Activated CD4-positive, alpha-beta T cell treated with anti-CD3 and anti-CD28 coated beads for 48 hours (primary cell): Measurements from ENCODE around the gene MCEMP1.

Experiments
- DNase-seq: peaks from one replicate; pipeline ENCODE4 v3.0.0-alpha.2; 2020

Gene MCEMP1, protein sequence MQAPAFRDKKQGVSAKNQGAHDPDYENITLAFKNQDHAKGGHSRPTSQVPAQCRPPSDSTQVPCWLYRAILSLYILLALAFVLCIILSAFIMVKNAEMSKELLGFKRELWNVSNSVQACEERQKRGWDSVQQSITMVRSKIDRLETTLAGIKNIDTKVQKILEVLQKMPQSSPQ

DNA sequence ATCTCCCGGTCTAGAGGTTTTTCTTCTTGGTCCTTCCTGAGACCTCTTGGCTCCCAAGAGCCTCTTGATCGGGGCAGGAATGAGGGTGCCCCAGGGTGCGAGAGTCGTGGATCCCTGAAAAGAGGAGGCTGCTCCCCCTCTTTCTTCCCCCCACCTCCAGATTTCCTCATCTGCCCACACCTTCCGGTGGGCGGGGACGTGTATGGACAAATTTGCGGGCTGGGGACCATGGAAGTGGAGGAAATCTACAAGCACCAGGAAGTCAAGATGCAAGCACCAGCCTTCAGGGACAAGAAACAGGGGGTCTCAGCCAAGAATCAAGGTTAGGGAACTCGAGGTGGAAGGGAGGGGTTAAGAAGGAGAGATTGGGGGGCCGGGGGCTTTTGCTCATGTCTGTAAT lies at the start of gene MCEMP1:
MCEMP1 (plus strand) TSS at position 237 of the 400 bp plus-strand sequence; CDS start at position 268, 31 bp downstream.
- DNase-seq: no peak

DNA sequence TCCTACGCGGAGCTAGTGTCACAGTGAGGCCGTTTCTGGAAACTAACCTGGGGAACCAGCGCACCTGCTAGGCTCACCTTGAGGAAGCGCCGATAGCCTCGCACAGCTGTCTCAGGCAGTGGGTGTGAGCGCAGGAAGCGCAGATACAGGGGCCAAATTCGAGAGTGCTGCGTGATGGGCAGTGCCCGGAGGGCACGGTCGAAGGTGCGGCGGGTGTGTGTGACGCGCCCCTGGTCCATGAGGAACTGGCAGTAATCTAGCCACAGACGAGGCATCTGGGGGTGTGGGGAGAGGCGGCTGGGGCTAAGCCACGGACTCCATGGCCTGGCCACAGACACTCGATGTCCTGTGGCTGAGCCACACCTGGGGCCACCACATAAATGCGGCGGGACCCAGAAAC lies 49.7 kb upstream of the MCEMP1 start:
- DNase-seq: no peak

DNA sequence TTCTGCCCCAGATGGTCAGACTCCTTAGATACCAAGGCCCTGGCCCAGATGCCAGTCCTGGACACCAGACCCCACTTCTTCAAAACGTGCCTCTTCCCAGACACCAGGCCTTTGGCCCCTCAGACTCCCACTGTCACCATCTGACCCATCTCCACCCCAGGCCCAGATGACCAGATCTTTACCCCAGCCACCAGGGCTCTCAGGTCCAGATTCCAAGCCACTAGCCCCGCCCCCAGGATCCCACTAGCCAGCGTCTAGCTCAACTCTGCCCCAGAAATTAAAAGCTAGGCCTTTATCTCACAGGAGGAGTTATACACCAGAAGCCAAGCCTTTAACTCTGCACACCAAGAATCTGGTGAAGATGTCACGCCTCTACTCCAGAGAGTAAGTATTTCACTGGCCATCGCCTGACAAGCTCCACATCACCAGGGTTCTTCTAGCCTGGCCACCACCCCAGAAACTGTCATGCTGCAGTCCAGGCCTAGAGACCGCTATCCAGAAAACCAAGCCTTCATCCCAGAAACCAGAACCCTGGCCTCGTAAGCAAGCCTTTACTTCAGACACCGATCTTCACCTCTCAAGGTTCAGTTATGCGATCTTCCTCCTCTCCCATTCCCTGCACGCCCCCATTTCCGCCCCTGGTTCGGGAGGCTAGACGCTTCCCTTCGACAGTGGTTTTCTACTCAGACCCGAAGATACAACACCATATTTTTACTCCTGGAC lies 48.1 kb upstream of the MCEMP1 start:
- DNase-seq: no peak

DNA sequence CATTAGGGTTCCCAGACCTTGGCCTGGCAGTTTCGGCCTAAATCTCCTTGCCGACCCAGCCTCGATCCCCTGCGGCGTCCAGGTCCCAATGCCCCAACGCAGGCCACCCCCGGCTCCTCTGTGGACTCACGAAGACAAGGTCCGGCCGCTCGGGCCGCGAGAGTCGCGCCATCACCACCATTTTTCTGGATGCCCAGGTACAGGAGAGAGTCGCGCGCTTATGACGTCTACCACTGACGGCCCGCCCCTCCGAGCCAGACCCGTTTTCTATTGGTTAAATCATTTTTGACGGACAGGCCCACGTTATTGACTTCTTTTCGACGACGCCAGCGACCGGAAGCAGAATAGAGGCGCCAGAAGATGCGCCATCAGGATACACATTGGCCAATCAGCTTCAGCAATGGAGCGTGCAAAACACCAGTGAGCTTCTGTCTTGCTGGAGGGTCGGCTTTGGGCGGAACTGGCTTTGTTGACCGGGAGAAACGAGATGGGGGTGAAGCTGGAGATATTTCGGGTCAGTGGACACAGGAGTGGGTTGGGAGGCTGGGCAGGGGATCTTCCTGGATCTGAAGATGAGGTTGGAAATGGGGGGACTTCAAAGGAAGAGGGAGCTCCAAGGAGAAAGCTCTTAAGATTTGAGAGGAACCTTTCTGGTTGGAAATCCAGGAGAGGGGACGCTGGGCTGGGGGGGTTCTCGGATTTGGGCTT lies 47.4 kb upstream of the MCEMP1 start, which contains the start of the genes PET100 and XAB2:
PET100 (plus strand) TSS at position 447 of the 708 bp plus-strand sequence; CDS start at position 488, 41 bp downstream.
XAB2 (minus strand) TSS at position 199 of the 708 bp plus-strand sequence; CDS start at position 181, 18 bp downstream.
- DNase-seq: peak; percentile 96

DNA sequence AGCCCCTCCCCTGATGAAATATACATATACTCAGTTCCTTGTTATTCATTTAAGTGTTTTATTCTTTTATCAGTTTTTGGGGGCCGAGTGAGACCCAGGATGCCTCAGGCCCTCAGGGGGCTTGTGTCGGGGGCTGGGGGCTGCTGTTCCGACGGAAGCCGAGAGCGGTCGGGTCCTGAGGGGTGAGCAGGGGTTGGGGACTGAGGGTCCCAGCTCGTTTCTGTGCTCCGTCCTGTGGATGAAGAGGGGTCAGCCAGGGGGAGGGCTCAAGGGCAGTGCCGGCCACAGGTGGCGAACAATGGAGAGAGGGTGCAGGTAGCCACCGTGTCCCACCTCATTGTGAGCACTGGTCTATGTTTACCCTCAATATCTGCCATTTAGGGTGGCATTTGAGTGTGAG lies 45.3 kb upstream of the MCEMP1 start:
- DNase-seq: no peak

DNA sequence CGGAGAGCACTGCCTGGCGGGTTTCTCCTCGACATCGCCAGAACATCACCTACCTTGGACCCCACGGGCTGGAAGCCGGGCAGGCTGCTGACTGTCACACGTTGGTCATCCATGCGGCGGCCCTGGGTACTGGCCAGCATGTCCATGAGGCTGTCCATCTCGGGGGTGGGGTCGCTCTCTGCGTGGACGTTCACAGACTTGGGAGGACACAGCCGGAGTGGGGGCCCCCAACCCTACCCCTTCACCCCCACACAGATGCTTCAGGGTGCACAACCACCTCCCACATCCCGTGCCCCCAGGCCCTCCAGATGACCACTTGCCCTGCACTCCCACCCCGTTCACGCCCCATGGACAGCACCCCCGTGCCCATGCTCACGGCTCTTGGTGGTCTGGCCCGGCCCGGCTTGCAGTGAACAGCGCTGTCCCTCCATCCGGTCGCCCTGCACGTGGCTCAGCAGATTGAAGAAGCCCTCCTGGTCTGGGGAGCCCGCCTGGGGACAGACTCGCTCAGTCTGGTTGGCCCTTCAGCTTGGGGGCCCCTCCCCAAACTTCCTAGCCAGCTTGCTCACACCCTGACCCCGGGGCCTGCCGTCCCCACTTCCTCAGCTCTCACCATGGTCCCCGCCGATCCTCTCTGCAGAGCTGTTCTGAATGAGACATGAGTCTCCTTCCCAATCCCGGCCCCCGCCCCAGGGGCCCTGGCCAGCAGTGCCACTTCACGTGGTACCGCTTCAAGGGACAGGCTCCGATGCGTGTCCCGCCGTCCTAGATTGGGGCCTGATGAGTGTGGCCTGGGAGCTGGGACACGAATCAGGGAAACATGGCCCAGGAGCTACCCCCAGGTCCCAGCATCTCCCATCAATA lies 44.3 kb upstream of the MCEMP1 start:
- no peak for DNase-seq

DNA sequence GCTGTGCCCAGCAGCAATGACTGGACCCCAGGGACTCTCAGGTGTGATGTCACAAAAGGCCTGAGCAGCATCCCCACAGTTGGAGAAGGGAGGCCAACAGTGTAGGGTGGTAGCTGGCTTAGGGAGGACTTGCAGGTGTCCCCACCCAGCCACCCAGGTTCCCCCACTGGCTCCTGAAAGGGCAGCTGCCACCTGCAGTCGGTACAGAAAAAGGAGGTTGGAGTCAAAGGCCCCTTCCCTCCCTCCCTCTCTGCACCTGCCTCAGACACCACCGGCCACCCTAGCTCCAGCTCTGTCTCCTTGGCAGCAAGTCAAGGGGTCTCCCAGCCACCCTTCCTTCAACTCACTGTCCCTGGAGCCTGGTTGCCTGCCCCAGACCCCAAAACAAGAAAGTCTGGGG lies 43.2 kb upstream of the MCEMP1 start, which contains the start of gene PCP2:
PCP2 (minus strand) TSS at position 22 of the 400 bp plus-strand sequence. CDS start 262 bp downstream, outside the sequence.
- no peak for DNase-seq

DNA sequence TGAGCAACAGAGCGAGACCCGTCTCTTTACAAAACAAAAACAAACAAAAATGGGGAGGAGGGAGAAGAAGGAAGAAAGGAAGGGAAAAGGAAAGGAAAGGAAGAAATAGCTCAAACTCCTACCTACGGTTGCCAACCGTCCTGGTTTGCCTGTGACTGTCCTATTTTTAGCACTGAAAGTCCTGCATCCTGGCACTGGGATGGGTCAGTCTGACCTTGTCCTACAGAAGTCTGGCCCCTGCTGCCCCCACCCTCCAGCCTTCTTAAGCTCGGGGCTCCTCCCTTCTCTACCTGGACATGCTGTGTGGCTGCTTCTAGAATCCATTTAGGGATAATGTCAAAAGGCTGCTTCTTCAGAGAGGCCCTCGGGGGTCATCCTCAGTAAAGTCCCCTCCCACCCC lies 41.2 kb upstream of the MCEMP1 start:
- no peak for DNase-seq

DNA sequence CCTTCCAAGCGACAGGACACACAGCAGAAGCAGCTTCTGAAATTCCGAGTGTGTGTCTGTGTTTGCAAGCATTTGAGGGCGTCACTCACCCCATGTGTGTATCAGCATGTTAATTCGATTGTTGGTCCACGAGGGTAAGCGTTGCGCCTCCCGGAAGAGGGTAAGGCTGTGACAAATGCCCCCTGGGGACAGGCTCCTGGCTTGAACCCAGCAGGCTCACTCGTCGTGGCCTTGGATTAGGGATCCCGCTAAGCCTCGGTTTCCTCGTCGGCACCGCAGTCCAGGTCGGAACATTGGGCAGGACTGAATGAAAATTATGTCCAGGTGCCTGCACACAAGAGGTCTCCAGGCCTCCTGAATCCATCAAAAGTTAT lies 40.6 kb upstream of the MCEMP1 start:
- DNase-seq: no peak

DNA sequence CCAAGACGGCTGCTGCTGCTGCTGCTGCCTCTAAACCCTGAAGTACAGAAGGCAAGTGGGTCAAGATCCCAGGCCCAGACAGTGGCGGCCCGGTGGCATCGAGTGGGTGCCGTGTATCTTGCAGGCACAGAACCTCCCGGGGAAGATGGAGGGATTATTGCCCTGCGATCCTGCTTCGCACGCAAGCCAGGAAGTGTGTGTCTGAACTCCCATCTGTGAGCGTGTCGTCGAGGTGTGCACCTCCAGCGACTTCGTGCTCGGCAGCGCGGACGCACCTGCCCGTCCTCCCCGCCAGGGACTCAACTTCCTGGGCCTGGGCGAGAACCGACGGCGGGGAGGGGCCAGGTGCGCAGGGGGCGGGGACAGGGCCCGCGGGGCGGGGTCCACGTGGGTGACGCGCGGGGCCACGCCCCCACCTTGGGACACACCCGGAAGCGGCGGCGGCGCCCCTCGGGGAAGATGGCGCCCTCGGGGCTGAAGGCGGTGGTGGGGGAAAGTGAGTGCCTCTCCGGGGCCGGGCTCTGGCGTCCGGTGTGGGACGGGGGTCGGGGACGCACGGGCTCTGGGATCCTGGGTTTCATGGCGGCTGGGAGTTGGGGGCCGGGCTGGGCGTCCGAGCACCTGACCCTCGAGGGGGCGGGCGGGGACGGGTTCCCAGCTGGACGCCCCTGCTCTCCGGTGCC lies 40.1 kb upstream of the MCEMP1 start, which contains the start of gene STXBP2:
STXBP2 (plus strand) TSS at position 420 of the 683 bp plus-strand sequence; CDS start at position 460, 40 bp downstream.
- DNase-seq: peak; percentile 93

DNA sequence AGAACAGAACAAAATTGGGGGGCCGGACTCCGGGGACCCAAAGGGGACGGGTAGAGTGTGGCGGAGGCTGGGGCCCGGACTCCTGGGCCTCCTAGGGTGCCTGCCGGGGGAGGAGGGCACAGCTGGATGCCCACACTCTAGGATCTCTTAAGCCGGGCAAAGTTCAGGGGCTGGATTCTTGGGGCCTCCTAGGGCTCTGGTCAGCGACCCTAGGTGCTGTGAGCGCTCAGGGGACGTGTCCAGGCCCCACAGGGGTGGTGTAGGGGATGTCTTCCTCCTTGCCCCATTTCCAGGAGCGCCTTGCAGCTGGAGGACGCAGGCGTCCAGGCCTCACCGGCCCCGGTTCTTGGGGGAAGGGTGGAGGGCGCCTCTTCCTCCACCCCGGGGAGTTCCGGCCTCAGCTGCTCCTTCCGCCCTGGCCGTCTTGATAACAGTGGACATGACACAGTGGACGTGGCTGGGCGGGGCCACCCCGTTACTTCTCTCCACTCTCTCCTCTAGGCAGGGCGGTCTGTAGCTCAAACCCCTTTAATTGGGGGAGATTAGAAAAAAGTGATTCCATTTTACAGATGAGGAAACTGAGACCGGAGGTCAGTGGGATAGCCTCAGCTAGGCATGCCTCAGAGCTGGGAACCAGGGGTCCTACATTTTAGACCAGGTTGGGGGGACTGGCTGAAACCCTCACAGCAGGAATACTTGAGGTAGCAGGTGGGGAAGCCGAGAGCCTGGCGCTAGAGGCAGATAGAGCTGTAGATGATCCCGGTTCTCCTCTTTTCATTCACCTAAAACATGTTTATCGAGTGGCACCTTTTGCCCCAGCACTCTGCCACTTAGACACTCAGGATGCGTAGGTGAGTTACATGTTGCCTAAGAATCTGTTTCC lies 39.3 kb upstream of the MCEMP1 start:
- peak; percentile 26 for DNase-seq

DNA sequence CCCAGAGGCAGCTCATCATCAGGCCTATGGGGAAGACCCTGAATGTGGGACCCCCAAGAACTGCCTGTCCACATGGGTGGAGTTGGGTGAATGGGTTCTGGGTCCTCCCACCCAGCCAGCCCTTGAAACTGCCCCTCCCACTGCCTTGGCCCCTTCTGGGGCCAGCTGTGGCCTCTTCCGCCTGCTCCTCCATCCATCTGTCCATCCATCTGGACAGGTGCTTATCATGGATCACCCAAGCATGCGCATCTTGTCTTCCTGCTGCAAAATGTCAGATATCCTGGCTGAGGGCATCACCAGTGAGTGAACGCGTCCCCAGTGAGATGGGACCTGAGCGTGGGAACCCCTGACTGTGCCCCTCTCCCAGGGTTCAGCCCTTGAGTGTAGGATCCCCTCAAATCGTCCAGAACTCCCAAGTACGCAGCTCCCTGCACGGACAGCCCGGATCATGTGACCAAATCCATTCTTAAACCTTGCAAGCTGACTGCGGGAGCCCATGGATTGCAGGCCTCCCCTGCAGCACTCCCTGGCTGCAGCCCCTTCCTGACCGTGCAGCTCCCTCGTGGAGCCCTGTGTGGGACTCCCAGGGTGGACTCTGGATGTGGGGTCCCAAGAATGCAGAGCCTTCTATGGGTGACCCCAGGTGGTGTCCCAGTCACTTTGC lies 38.0 kb upstream of the MCEMP1 start:
- DNase-seq: no peak

DNA sequence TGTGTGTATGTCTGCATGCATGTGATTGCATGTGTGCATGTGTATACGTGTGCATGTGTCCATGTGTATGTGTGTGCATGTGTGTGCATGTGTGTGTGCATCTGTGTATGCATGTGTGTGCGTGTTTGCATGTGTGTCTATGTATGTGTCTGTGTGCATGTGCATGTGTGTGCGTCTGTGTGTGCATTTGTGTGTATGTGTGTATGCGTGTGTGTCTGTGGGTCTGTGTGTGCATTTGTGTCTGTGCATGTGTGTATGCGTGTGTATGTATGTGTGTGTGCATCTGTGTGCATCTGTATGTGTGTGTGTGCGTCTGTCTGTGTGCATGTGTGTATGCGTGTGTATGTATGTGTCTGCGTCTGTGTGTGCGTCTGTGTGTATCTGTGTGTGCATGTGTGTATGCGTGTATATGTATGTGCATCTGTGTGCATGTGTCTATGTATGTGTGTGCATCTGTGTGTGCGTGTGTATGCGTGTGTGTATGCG lies 37.0 kb upstream of the MCEMP1 start:
- no peak for DNase-seq

DNA sequence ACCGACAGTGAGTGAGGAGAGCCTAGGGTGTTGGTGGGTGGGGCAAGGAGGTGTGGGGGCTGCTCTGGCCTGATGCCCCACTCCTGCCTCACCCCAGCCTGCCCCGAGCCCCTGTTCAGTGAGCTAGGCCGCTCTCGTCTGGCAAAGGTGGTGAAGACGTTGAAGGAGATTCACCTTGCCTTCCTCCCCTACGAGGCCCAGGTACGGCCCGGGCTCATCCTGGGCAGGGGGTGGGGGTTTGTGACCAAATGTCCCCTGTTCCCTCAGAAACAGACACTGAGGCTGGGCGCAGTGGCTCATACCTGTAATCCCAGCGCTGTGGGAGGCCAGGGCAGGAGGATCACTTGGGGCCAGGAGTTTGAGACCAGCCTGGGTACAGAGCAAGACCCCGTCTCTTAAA lies 36.1 kb upstream of the MCEMP1 start:
- no peak for DNase-seq

DNA sequence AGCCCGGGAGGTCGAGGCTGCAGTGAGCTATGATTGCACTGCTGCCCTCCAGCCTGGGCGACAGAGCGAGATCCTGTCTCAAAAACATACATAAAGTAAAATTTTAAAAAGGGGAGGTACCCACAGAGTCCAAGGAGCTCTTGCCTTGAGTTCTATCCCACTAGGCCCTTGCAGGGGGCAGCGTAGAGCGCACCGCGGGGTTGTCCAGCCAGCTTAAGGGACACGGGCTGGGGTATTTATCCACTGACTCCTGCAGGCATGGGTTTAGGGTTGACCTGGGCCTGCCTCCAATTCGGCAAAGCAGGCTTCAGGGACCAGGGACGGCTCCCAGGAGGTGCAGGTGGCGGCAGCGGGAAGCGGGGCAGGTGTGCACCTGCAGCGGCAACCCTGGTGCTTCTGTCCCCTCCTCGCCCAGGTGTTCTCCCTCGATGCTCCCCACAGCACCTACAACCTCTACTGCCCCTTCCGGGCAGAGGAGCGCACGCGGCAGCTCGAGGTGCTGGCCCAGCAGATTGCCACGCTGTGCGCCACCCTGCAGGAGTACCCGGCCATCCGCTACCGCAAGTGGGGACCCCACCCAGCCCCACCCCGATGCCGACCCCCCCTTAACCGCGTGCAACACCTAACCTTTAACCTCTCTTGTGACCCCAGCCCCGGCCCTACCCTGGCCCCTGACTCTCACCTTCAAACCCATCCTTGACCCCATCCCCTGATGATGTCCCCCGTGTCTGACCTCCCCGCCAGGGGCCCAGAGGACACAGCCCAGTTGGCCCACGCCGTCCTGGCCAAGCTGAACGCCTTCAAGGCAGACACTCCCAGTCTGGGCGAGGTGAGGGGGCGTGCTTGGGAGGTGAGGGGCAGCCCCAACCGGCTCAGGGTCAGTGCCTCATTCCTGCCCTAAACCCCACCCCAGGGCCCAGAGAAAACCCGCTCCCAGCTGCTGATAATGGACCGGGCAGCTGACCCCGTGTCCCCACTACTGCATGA lies 35.3 kb upstream of the MCEMP1 start:
- no peak for DNase-seq

DNA sequence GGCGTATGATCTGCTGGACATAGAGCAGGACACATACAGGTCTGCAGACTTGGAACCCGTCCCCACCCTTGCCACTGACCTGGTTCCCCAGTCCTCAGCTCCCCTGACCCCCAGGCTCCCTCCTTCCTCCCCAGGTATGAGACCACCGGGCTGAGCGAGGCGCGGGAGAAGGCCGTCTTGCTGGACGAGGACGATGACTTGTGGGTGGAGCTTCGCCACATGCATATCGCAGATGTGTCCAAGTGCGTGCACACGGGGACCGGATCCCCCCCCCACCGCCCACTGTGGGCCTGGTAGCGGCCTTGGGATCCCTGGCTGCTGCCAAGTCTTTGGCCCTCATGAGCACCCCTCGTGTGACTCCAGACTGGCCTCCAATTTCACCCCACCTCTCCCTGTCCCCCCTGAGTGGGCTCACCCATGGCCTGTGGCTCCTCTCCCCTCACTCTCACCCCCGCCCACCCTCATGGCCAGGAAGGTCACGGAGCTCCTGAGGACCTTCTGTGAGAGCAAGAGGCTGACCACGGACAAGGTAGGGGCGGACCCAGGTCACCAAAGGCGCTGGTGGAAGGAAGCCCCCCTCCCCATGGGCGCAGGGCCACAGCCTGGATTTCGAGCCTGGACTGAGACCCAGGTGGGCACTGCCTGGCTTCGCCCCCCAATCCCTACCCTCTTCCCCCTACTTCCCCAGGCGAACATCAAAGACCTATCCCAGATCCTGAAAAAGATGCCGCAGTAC lies 34.4 kb upstream of the MCEMP1 start:
- no peak for DNase-seq

DNA sequence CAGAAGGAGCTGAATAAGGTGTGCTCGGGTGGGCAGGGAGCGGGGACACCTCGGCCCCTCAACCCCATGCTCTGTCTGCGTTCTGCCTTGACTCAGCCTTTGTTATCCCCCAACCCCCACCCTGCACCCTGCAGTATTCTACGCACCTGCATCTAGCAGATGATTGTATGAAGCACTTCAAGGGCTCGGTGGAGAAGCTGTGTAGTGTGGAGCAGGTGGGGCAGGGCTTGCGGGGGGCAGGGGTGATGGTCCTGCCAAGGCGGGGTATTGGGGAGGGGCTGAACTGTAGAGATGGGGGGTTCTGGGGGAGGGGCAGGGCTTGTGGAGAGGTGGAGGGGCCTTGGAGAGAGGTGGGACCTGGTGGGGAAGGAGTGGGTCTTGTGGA lies 33.9 kb upstream of the MCEMP1 start:
- DNase-seq: no peak
